CD14-positive monocyte (primary cell): ENCODE data around the gene ZNHIT3. TPM values are rescaled to one million over a fixed set of nuclear protein-coding genes. Genes with fewer than 3 reads are reported as not detected.

ENCODE experiments used
- DNase-seq, 3 donors: peaks; one replicate each; pipeline ENCODE4 v3.0.0-alpha.2; 2011 to 2022
- H2AFZ ChIP-seq: 2 replicates; pipeline ENCODE4 v1.6.0; 2012; ENCODE audit warnings: mild to moderate bottlenecking, low read depth, low read length, inconsistent platforms; ENCODE audit not compliant: insufficient read depth, poor library complexity, severe bottlenecking
- H3K27ac ChIP-seq, 2 donors: 1 replicate in 1 of 2; 2 replicates in 1 of 2; pipeline ENCODE4 v1.5.1; 2012 to 2013; ENCODE audit warnings: low read length in 2 of 2, control low read depth in 1 of 2, inconsistent platforms in 1 of 2, low read depth in 1 of 2, mild to moderate bottlenecking in 1 of 2
- H3K27me3 ChIP-seq, 2 donors: one replicate each; pipeline versions ENCODE4 v1.6.0 to v1.6.1; 2011 to 2013; ENCODE audit warnings: low read length in 2 of 2; ENCODE audit not compliant: control insufficient read depth in 2 of 2, insufficient read depth in 2 of 2
- H3K36me3 ChIP-seq, 2 donors: replicated peaks in 1 of 2; 1 replicate in 1 of 2; 2 replicates in 1 of 2; pipeline versions ENCODE4 v1.5.1 to v1.6.1; 2012 to 2013; ENCODE audit warnings: low read length in 2 of 2, control low read depth in 1 of 2, inconsistent platforms in 1 of 2, mild to moderate bottlenecking in 1 of 2; ENCODE audit not compliant: insufficient read depth in 2 of 2, control insufficient read depth in 1 of 2
- H3K4me1 ChIP-seq, 2 donors: 1 replicate in 1 of 2; 2 replicates in 1 of 2; pipeline versions ENCODE4 v1.5.1 to v1.6.1; 2012 to 2013; ENCODE audit warnings: low read length in 2 of 2, control low read depth in 1 of 2, inconsistent platforms in 1 of 2, mild to moderate bottlenecking in 1 of 2, moderate library complexity in 1 of 2; ENCODE audit not compliant: insufficient read depth in 2 of 2, control insufficient read depth in 1 of 2
- H3K4me2 ChIP-seq: replicated peaks from 2 replicates; pipeline ENCODE3; 2012; ENCODE audit warnings: low read length, moderate library complexity, mild to moderate bottlenecking; ENCODE audit not compliant: poor library complexity, severe bottlenecking; ENCODE audit errors: extremely low read depth
- H3K4me3 ChIP-seq, 3 experiments: fragments of 200-600 bp in 1 of 3; sonication (generic) in 1 of 3; replicated peaks in 1 of 3; 1 replicate in 2 of 3; 2 replicates in 1 of 3; pipeline ENCODE4 v1.5.1; 2011 to 2013; ENCODE audit warnings: low read length in 3 of 3, mild to moderate bottlenecking in 3 of 3, control low read depth in 2 of 3, low read depth in 2 of 3, inconsistent platforms in 1 of 3, moderate library complexity in 1 of 3
- H3K79me2 ChIP-seq: 2 replicates; pipeline ENCODE4 v1.6.0; 2012; ENCODE audit warnings: mild to moderate bottlenecking, control low read depth, inconsistent platforms, low read length, moderate library complexity; ENCODE audit not compliant: insufficient read depth
- H3K9ac ChIP-seq: 2 replicates; pipeline ENCODE4 v1.6.0; 2017; ENCODE audit warnings: low read length, mild to moderate bottlenecking; ENCODE audit not compliant: insufficient read depth, poor library complexity, severe bottlenecking
- H3K9me3 ChIP-seq, 2 donors: replicated peaks in 1 of 2; 1 replicate in 1 of 2; 2 replicates in 1 of 2; pipeline versions ENCODE4 v1.5.1 to v1.6.1; 2012 to 2013; ENCODE audit warnings: low read length in 2 of 2, control low read depth in 1 of 2; ENCODE audit not compliant: control insufficient read depth in 1 of 2, insufficient read depth in 1 of 2
- H4K20me1 ChIP-seq: 2 replicates; pipeline ENCODE4 v1.6.0; 2012; ENCODE audit warnings: mild to moderate bottlenecking, low read length, control low read depth, moderate library complexity; ENCODE audit not compliant: insufficient read depth
- H3K27ac Mint-ChIP-seq, 7 donors: one replicate each; pipeline ENCODE4 v1.8.0; 2020; ENCODE audit warnings: mild to moderate bottlenecking in 7 of 7, mixed read lengths in 7 of 7, moderate library complexity in 6 of 7, inconsistent platforms in 2 of 7
- H3K27me3 Mint-ChIP-seq, 3 donors: one replicate each; pipeline ENCODE4 v1.8.0; 2021 to 2022; ENCODE audit warnings: low read depth in 3 of 3, mild to moderate bottlenecking in 3 of 3, mixed read lengths in 3 of 3, moderate library complexity in 3 of 3, inconsistent platforms in 1 of 3
- H3K36me3 Mint-ChIP-seq, 2 donors: one replicate each; pipeline ENCODE4 v1.8.0; 2020; ENCODE audit warnings: mixed read lengths in 2 of 2, inconsistent platforms in 1 of 2, mild to moderate bottlenecking in 1 of 2
- H3K4me1 Mint-ChIP-seq: one replicate; pipeline ENCODE4 v1.8.0; 2020; ENCODE audit warnings: mild to moderate bottlenecking, mixed read lengths
- H3K4me3 Mint-ChIP-seq, 2 donors: one replicate each; pipeline ENCODE4 v1.8.0; 2020; ENCODE audit warnings: mild to moderate bottlenecking in 2 of 2, mixed read lengths in 2 of 2, moderate library complexity in 1 of 2
- H3K9me3 Mint-ChIP-seq, 7 donors: one replicate each; pipeline ENCODE4 v1.8.0; 2020 to 2022; ENCODE audit warnings: mixed read lengths in 7 of 7, mild to moderate bottlenecking in 6 of 7, moderate library complexity in 6 of 7, inconsistent platforms in 2 of 7
- WGBS: methylation state at CpG from one replicate; pipeline ENCODE4 v1.1.5; 2013; ENCODE audit warnings: missing lambda C conversion rate; ENCODE audit not compliant: insufficient coverage; 5-methylcytosine and 5-hydroxymethylcytosine counted together
- intact Hi-C, 2 donors: fragments of 100-400 bp; cut with micrococcal nuclease; formaldehyde crosslinking; loops; one replicate each; pipeline versions ENCODE4 v1.15.0 to v1.15.1; 2023
- polyA plus RNA-seq, 3 donors: library from polyadenylated mRNA; depleted of rRNA in 1 of 3; unstranded in 2 of 3; stranded (reverse) in 1 of 3; fragments of 300-500 nt in 2 of 3; fragments of >200 nt in 1 of 3; fragmentation: Illumina TruSeq in 2 of 3; gene quantifications; 1 replicate in 2 of 3; 2 replicates in 1 of 3; pipeline ENCODE4 v1.2.3, GENCODE V29; 2012 to 2021
- TF ChIP-seq, protein P1 (sequence below): fragments of 200-600 bp; IDR thresholded peaks from one replicate; pipeline ENCODE4 v1.8.0; 2022; ENCODE audit warnings: antibody characterized with exemption, mild to moderate bottlenecking

ZNHIT3 gene
- polyA plus RNA-seq, 3 donors = 27.6 to 70.4 (median 63.5) TPM

DNA sequence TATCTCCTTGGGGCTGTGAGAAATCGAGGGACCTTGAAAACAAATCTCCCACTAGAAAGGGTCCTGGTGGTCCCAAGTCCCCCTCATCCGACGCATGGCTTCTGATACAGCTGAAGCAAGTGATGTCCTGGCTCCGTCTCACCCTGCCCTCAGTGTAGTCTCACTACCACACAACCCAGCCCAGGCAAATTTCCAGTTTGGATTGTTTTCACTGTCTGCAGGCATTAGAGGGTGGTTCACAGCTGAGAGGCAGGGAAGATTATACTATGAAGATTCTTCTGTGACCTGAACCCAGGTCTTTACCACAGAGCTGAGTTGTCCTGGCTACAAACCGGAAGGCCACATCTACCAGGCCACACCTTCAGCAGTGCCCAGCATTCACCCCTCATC, 17.7 kb downstream of the ZNHIT3 start:
- WGBS = no CpG with 5 or more reads among the region's 5 CpGs
- intact Hi-C loops = no loop called here
- no peaks in the 10 kb centered on the region for H3K27me3 Mint-ChIP-seq

DNA sequence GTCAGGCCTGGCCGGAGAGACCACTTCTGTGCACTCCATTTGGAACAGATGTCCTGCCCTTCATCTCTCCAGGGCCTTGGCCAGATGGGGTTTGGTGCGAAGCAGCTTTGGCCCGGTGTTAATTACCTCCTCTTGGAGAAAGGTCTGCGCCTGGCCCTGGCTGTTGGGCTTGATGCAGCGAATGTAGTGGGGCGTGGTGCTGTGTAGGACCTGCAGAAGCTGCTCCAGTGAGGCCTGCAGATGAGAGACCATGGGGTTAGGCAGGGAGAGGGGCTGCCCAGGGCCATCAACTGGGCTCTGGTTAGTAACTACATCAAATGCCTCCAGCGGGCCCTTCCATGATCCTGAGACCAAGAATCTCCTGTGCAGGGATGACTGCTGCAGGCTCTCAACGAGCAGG, 18.7 kb downstream of the ZNHIT3 start:
- Histone ChIP-seq H3K79me2 (no peaks in the 10 kb centered on the region), H3K4me2 (no peak overlapping the region), H2AFZ (no peak overlapping the region), H3K27me3 (no peaks in the 10 kb centered on the region), H4K20me1 (no peaks in the 10 kb centered on the region), H3K9ac (no peak overlapping the region), H3K36me3 (peaks cover 39 to 93% of the 10 kb centered on the region in 2 donors), H3K4me3 (no peak overlapping the region), H3K9me3 (no peaks in the 10 kb centered on the region), H3K4me1 (no peaks in the 10 kb centered on the region), H3K27ac (no peak overlapping the region)
- H3K9me3 Mint-ChIP-seq = no peaks in the 10 kb centered on the region
- H3K27me3 Mint-ChIP-seq = no peaks in the 10 kb centered on the region
- 100% methylated on average over 4 of the region's 8 CpGs for WGBS
- intact Hi-C loops = no loop called here
- TF ChIP-seq, protein P1, sequence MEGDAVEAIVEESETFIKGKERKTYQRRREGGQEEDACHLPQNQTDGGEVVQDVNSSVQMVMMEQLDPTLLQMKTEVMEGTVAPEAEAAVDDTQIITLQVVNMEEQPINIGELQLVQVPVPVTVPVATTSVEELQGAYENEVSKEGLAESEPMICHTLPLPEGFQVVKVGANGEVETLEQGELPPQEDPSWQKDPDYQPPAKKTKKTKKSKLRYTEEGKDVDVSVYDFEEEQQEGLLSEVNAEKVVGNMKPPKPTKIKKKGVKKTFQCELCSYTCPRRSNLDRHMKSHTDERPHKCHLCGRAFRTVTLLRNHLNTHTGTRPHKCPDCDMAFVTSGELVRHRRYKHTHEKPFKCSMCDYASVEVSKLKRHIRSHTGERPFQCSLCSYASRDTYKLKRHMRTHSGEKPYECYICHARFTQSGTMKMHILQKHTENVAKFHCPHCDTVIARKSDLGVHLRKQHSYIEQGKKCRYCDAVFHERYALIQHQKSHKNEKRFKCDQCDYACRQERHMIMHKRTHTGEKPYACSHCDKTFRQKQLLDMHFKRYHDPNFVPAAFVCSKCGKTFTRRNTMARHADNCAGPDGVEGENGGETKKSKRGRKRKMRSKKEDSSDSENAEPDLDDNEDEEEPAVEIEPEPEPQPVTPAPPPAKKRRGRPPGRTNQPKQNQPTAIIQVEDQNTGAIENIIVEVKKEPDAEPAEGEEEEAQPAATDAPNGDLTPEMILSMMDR = no peak
- no peaks in the 10 kb centered on the region for H3K4me1 Mint-ChIP-seq
- H3K27ac Mint-ChIP-seq = no peak overlapping the region
- no peak for DNase-seq
- peaks cover 62 to 82% of the 10 kb centered on the region in 2 donors for H3K36me3 Mint-ChIP-seq
- no peak overlapping the region for H3K4me3 Mint-ChIP-seq

More for the DNA sequence above, 17.7 kb downstream of the ZNHIT3 start:
- no peak overlapping the region for H3K4me2 ChIP-seq
- H3K27ac ChIP-seq = no peak overlapping the region
- Mint-ChIP-seq H3K4me3 (no peak overlapping the region), H3K36me3 (peaks cover 55 to 79% of the 10 kb centered on the region in 2 donors), H3K9me3 (no peaks in the 10 kb centered on the region), H3K4me1 (no peaks in the 10 kb centered on the region), H3K27ac (peak overlapping the region in 1 of 7 donors; percentile 19)
- no peak overlapping the region for H3K4me3 ChIP-seq
- H3K4me1 ChIP-seq = no peaks in the 10 kb centered on the region
- TF ChIP-seq, protein P1 = no peak
- H4K20me1 ChIP-seq = no peaks in the 10 kb centered on the region
- DNase-seq = no peak
- H2AFZ ChIP-seq = no peak overlapping the region
- H3K79me2 ChIP-seq = no peaks in the 10 kb centered on the region
- peaks cover 34 to 90% of the 10 kb centered on the region in 2 donors for H3K36me3 ChIP-seq
- H3K9me3 ChIP-seq = no peaks in the 10 kb centered on the region
- H3K27me3 ChIP-seq = no peaks in the 10 kb centered on the region
- H3K9ac ChIP-seq = no peak overlapping the region
